ENCODE results near the gene ATP1A2. TPM values are rescaled to one million over a fixed set of nuclear protein-coding genes. Genes with fewer than 3 reads are reported as not detected.

Gene ATP1A2
- total and polyA plus RNA-seq, 2 of the 8 experiments (the other 6 are each of a cell fraction or from before 2014, with no cell fraction given) = 39.7 to 40.8 TPM

- TF ChIP-seq CHD7 (IDR thresholded peaks at IDR 0.05; ENCODE audit: insufficient replicate concordance, low read length) (no peak), TBP (IDR thresholded peaks at IDR 0.05; ENCODE audit: low read depth, low read length) (no peak), PHF8 (conservative IDR thresholded peaks at IDR 0.05; ENCODE audit: low read depth, low read length) (no peak), SUZ12 (IDR thresholded peaks at IDR 0.05; ENCODE audit: low read length) (no peak), MAX (IDR thresholded peaks at IDR 0.05) (no peak), POLR2AphosphoS5 (IDR thresholded peaks at IDR 0.05; ENCODE audit: low read depth, low read length) (no peak), RNF2 (IDR thresholded peaks at IDR 0.05; ENCODE audit: borderline replicate concordance, low read depth, low read length, missing control alignments, poor library complexity, severe bottlenecking) (no peak), SIRT6 (IDR thresholded peaks at IDR 0.05; ENCODE audit: low read length) (no peak), JUN (IDR thresholded peaks at IDR 0.05; ENCODE audit: low read depth, low read length) (no peak), RFX5 (IDR thresholded peaks at IDR 0.05; ENCODE audit: borderline replicate concordance, low read depth, low read length) (no peak), ZNF274 (IDR thresholded peaks at IDR 0.05; ENCODE audit: borderline replicate concordance, extremely low read depth, low read length) (no peak)
Measured at GRCh38 chr1:160139840-160140239, 24.3 kb downstream of the ATP1A2 start (continued).
